ENCODE measurements around the gene ACOT12.

- TF ChIP-seq CTCF (IDR thresholded peaks at IDR 0.05) (no peak), POLR2A (IDR thresholded peaks at IDR 0.05) (no peak)
Observed at GRCh38 chr5:81314581-81314980, 79.4 kb downstream of the ACOT12 start.

All from thyroid gland (tissue), 4 donors.